ENCODE results near the gene OCA2. TPM values are rescaled to one million over a fixed set of nuclear protein-coding genes. Genes with fewer than 3 reads are reported as not detected.

The OCA2 gene
- total and polyA plus RNA-seq, 2 of the 8 experiments (the other 6 are each of a cell fraction or from before 2014, with no cell fraction given): 0.20 TPM

DNA sequence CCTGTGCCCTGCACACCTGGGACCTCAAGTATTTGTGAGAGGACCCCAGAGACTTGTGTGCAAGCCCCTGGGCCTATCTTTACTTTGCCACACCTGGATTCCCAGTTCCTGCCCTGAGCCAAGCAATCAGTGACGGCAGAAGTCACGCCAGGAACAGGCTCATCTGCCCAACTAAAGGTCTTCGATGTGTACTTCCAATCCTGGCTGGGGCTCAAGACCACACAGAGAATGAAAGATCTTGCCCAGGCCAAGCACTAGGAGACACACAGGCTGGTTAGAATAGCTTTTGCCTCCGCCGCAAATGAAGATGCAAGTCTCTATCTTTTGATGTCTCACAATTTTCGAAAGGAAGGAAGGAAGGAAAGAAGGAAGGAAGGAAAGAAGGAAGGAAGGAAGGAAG, 228.8 kb downstream of the OCA2 start (continued):
- TF ChIP-seq CTBP2 (IDR thresholded peaks at IDR 0.05; ENCODE audit: borderline replicate concordance, insufficient read depth, insufficient read length, low read length) (no peak), CHD1 (IDR thresholded peaks at IDR 0.05; ENCODE audit: low read depth, low read length) (no peak), POLR2AphosphoS5 (IDR thresholded peaks at IDR 0.05; ENCODE audit: low read depth, low read length) (no peak), YY1 (IDR thresholded peaks at IDR 0.05; ENCODE audit: low read depth, low read length) (no peak), CBX8 (IDR thresholded peaks at IDR 0.05; ENCODE audit: borderline replicate concordance, low read depth, low read length) (no peak)

All from H1 (cell line).